BE2C (cell line): Measurements from ENCODE around the gene EPM2A.

Source experiments
- DNase-seq: peaks from one replicate; pipeline ENCODE4 v3.0.0-alpha.2; 2020
- H3K27me3 ChIP-seq: fragments of 250-450 bp; sonication (Bioruptor Pico); 2 replicates; pipeline ENCODE4 v1.5.1; 2020; ENCODE audit warnings: mild to moderate bottlenecking
- H3K36me3 ChIP-seq: fragments of 250-450 bp; sonication (Bioruptor Pico); 2 replicates; pipeline ENCODE4 v1.5.1; 2020; ENCODE audit warnings: mild to moderate bottlenecking
- H3K4me1 ChIP-seq: fragments of 250-450 bp; sonication (Bioruptor Pico); 2 replicates; pipeline ENCODE4 v1.5.1; 2020
- H3K4me3 ChIP-seq: 2 replicates; pipeline ENCODE4 v1.5.1; 2011; ENCODE audit warnings: low read depth, low read length
- H3K9me3 ChIP-seq: fragments of 250-450 bp; sonication (Bioruptor Pico); 2 replicates; pipeline ENCODE4 v1.5.1; 2020
- CTCF ChIP-seq: IDR thresholded peaks from 2 replicates; pipeline ENCODE4 v1.5.1; 2012; ENCODE audit warnings: mild to moderate bottlenecking, low read depth, low read length

EPM2A gene

GRCh38 chr6:145761584-145761983 is 26.3 kb upstream of the EPM2A start:
- H3K9me3 ChIP-seq: no peaks in the 10 kb centered on the region
- no peaks in the 10 kb centered on the region for H3K27me3 ChIP-seq
- H3K36me3 ChIP-seq: no peaks in the 10 kb centered on the region
- no peak for DNase-seq
- H3K4me3 ChIP-seq: no peak overlapping the region
- H3K4me1 ChIP-seq: peaks cover 4% of the 10 kb centered on the region; the same call in 1 of the 2 replicates
- TF ChIP-seq CTCF: no peak; the same call in 1 of the 2 replicates

GRCh38 chr6:145758113-145758512 is 22.8 kb upstream of the EPM2A start:
- Histone ChIP-seq H3K9me3 (peaks cover 3% of the 10 kb centered on the region; the same call in 1 of the 2 replicates), H3K36me3 (no peaks in the 10 kb centered on the region), H3K27me3 (no peaks in the 10 kb centered on the region), H3K4me1 (peaks cover 13% of the 10 kb centered on the region), H3K4me3 (no peak overlapping the region)
- no peak for TF ChIP-seq CTCF
- no peak for DNase-seq

- H3K4me3 ChIP-seq: 0 out of 2 replicates have a peak overlapping the region, but pooled peaks have one; percentile 10
- H3K4me1 ChIP-seq: peaks cover 13% of the 10 kb centered on the region
- H3K27me3 ChIP-seq: no peaks in the 10 kb centered on the region
- no peak for TF ChIP-seq CTCF
- peaks cover 3% of the 10 kb centered on the region; the same call in 1 of the 2 replicates for H3K9me3 ChIP-seq
- no peaks in the 10 kb centered on the region for H3K36me3 ChIP-seq
- peak; percentile 76 for DNase-seq
Observed at GRCh38 chr6:145756170-145756662, 20.9 kb upstream of the EPM2A start.

- Histone ChIP-seq H3K4me1 (peaks cover 13% of the 10 kb centered on the region), H3K27me3 (no peaks in the 10 kb centered on the region), H3K4me3 (no peak overlapping the region), H3K36me3 (no peaks in the 10 kb centered on the region), H3K9me3 (peaks cover 3% of the 10 kb centered on the region; the same call in 1 of the 2 replicates)
- no peak for DNase-seq
- TF ChIP-seq CTCF: no peak
Observed at GRCh38 chr6:145755682-145756081, 20.4 kb upstream of the EPM2A start.

GRCh38 chr6:145752638-145753037 is 17.3 kb upstream of the EPM2A start:
- Histone ChIP-seq H3K4me1 (peaks cover 13% of the 10 kb centered on the region), H3K27me3 (no peaks in the 10 kb centered on the region), H3K4me3 (no peak overlapping the region), H3K9me3 (peaks cover 3% of the 10 kb centered on the region; the same call in 1 of the 2 replicates), H3K36me3 (no peaks in the 10 kb centered on the region)
- no peak for TF ChIP-seq CTCF
- DNase-seq: no peak

- Histone ChIP-seq H3K4me3 (no peak overlapping the region), H3K36me3 (no peaks in the 10 kb centered on the region), H3K9me3 (no peaks in the 10 kb centered on the region), H3K27me3 (no peaks in the 10 kb centered on the region), H3K4me1 (no peaks in the 10 kb centered on the region)
- no peak for DNase-seq
- TF ChIP-seq CTCF: no peak
Observed at GRCh38 chr6:145749632-145750031, 14.3 kb upstream of the EPM2A start.
